ENCODE measurements around the gene TCL1B. TPM values are rescaled to one million over a fixed set of nuclear protein-coding genes. Genes with fewer than 3 reads are reported as not detected.

Gene TCL1B
- total RNA-seq, 1 experiment from 2014 or later = not detected

Other genes with a start within 250 kb of the TCL1B start
- 0.75 and 1.4 TPM in 2 replicates for gene SYNE3, start 169.8 kb upstream of the TCL1B start, total RNA-seq (2014; rRNA removed; shearing (Covaris generic))
- 74.4 and 79.7 TPM in 2 replicates for gene GLRX5, start 151.4 kb upstream of the TCL1B start, total RNA-seq (2014; rRNA removed; shearing (Covaris generic))
- not detected in 2 replicates for gene TCL1A, start 27.7 kb downstream of the TCL1B start, total RNA-seq (2014; rRNA removed; shearing (Covaris generic))
- gene TUNAR, start 190.4 kb downstream of the TCL1B start, total RNA-seq (2014; rRNA removed; shearing (Covaris generic)) = not detected in 2 replicates

Data from H4 (cell line).